ENCODE measurements around the gene MTO1.
"Not testable (repeated sequence)": the region's sequence is repeated elsewhere in the genome, so short reads cannot be mapped to it uniquely, and the experiment has no call there.

The MTO1 gene

DNA sequence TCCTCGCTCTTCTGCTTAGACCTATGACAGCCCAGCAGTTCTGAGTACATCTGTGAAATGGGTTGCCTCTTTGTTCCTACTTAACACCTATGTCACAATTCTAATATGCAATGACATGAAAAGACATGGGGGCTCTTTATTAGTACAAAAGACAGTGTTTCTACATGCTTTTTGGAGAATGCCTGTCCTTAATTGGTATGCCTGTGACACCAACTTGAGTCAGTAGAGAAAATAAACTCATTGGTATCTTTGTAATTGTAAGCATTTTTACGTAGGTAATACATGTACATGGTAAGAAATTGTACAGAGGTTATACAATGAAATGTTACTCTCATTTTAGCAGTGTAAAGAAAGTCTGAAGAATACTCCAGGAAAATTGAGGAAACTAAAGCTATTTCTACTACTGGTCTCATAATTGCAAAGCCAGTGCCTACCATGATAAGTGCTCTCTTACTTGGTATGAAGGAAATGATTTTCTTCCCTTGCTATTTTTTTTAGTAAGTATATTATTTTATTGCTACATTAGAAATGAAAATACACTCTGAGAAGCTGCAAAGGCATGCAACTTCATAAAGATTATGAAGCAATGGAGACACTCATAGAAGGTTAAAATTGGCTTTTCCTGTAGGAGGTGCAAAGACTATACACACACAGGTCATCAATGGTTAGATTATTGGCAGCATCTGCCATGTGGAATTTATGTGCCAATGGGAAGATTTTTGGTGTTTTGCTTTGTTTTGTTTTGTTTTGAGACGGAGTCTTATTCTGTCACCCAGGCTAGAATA, 64.2 kb downstream of the MTO1 start:
- DNase-seq (ENCODE audit: low spot score): no peak

DNA sequence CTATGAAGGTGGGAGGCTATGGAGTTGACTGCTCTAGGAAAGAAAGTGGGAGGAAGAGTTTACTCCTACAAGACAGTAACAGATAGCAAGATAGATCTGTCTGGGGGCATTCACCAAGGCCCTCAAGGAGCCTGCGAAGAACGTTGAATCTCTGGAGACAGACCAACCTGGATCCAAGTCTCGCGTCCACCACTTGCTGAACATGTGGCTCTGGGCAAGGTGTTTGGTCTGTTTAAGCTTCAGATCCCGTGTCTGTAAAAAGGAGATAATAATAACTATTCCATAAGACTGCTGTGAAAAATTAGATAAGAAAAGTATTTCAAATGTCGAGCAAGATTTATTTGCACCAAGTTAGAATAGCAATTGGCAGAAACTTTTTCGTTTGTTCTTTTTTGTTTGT, 67.4 kb downstream of the MTO1 start:
- DNase-seq (ENCODE audit: low spot score): no peak

- no peak for DNase-seq (ENCODE audit: low spot score)
Observed at GRCh38 chr6:73532293-73532692, 70.8 kb downstream of the MTO1 start.

GRCh38 chr6:73534628-73535027, 73.1 kb downstream of the MTO1 start:
- DNase-seq (ENCODE audit: low spot score): no peak

DNA sequence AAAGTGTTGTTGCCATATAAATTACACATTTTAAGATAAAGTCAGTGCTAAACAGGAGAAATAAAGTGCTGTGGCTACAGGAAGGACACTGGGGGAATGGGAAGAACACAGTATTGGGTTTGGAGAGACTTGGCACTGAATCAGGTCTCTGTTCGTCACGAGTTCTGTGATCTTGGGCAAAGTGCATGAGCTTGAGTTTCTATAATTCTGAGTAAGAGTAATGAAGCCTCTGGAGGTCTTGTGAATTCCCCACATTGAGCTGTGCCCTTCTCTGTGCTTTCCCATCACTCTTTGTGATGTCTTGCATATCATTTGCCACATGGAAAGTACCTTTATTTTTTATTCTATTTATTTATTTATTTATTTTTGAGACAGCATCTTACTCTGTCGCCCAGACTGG, 76.1 kb downstream of the MTO1 start:
- no peak for DNase-seq (ENCODE audit: low spot score)

GRCh38 chr6:73538116-73538779, 76.7 kb downstream of the MTO1 start:
- no peak for DNase-seq (ENCODE audit: low spot score)

DNA sequence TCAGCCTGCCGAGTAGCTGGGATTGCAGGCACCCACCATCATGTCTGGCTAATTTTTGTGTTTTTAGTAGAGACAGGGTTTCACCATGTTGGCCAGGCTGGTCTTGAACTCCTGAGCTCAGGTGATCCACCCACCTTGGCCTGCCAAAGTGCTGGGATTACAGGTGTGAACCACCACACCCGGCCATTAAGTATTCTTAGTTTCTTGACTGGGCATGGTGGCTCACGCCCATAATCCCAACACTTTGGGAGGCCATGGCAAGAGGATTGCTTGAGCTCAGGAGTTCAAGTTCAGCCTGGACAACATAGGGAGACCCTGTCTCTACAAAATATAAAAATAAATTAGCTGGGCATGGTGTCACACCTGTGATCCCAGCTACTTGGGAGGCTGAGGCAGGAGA, 80.9 kb downstream of the MTO1 start:
- not testable (repeated sequence) for DNase-seq (ENCODE audit: low spot score)

DNA sequence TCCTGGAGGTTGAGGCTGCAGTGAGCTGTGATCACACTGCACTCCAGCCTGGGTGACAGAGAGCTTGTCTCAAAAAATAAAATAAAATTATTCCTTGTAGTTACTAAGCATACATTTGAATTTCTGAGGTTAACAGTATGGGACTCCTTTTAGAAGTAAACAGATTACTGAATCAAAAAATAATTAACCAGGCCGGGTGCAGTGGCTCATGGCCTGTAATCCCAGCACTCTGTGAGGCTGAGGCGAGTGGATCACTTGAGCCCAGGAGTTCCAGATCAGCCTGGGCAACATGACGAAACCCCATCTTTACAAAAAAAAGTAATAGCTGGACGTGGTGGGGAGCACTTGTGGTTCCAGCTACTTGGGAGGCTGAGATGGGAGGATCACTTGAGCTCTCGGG, 81.4 kb downstream of the MTO1 start:
- DNase-seq (ENCODE audit: low spot score): no peak

- DNase-seq (ENCODE audit: low spot score): no peak
Observed at GRCh38 chr6:73547036-73547435, 85.5 kb downstream of the MTO1 start.

DNA sequence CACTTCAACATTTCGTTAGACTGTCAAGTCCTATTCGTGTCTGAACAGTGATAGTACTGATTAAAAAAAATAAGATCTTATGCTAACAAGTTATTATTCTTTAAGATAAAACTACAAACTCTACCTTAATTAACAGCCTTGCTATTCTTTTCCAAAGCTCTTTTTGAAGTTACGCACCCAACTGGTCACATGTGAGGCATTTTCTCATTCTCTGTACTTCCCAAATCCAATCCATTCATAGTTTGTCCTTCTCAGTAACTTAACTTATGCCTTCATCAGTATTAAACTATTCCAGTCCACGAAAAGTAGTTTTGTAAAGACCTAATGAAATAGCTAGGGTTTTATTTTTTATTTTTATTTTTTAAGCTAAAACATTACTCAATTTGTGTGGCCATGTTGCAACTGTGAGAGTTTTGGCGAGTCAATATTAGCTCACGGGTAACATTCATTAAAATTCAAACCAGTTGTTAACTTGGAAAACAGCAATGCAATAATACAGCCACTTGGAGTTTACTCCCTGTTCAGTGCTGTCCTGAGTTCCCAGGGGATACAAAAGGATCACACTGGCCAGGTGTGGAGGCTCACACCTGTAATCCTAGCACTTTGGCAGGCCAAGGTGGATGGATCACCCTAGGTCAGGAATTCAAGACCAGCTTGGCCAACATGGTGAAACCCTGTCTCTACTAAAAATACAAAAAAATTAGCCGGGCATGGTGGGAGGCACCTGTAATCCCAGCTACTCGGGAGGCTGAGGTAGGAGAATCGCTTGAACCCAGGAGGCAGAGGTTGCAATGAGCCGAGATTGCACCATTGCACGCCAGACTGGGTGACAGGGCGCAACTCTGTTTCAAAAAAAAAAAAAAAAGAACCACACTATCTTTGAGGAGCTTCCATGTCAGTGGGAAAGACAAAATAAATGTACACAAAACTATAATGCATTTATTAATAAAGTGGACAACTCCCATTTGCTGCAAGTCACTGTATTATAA, 87.2 kb downstream of the MTO1 start:
- no peak for DNase-seq (ENCODE audit: low spot score)

GRCh38 chr6:73551115-73551514, 89.6 kb downstream of the MTO1 start:
- DNase-seq (ENCODE audit: low spot score): not testable (repeated sequence)

- DNase-seq (ENCODE audit: low spot score): not testable (repeated sequence)
Observed at GRCh38 chr6:73555380-73555949, 93.9 kb downstream of the MTO1 start.

DNA sequence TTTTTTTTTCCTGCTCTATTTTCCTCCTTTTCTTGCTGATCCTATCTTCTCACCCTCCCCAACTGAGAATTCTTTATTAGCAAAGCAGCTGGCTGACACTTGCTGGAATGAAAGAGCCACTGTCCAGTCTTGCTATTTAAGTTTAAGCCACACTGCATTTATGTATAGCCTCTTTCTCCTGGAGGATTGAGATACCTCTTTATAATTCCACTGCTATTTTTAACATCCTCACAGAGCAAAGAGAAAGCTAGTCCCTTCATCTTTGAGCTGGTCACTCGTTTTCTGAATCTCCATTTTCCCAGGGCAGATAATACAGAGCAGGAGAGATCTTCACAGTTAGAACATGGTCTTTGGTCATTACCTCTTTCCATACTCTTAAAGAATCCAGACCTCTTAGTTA, 95.3 kb downstream of the MTO1 start:
- DNase-seq (ENCODE audit: low spot score): no peak

All from RKO (cell line).